OCI-LY1 (cell line): ENCODE results near the gene TUBG2.

ENCODE experiments used
- CTCF ChIP-seq: fragments of 200-600 bp; sonication (generic), shearing (Covaris generic); IDR thresholded peaks from 2 replicates; pipeline ENCODE4 v1.5.1; 2017; ENCODE audit warnings: mild to moderate bottlenecking, antibody characterized with exemption, low read length, moderate library complexity, mixed read lengths
- EZH2 ChIP-seq: fragments of 200-600 bp; sonication (generic), shearing (Covaris generic); IDR thresholded peaks from 2 replicates; pipeline ENCODE4 v1.8.0; 2017; ENCODE audit warnings: borderline replicate concordance, mixed run types, mild to moderate bottlenecking, antibody characterized with exemption, low read length, moderate library complexity, mixed read lengths

DNA sequence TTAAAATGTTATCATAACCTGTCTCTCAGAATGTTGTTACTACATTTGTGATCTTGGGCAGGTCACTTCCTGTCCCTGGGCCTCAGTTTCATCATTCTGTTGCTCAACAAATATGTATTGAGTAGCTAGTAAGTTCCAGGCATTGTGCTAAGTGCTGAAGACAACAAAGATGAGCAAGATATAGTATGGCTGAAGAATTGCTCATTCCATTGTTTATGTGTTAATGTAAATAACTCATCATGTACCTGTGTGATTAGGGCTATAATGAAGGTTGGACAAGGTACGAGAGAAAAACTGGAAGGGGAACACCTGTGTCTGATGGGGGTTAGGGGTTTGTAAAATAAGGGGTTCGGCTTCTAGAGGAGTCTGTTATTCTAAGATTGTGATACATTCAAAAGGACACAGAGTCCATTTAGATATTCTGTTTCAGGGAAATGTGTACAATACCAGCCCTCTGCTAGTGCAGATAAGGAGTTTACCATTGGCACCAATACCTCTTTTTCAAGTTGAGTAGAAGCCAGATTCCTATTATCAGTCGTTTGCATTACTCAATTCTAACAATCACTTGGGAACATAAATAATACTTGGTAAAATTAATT lies 29.6 kb upstream of the TUBG2 start:
- TF ChIP-seq CTCF (no peak), EZH2 (no peak)
